NOMO-1 treated with DMSO at 0.1 percent for 48 hours (cell line): Measurements from ENCODE around the gene RALGAPA2.
A peak's percentile ranks its signal among the peaks of the same experiment; 100 is the strongest.
"Not testable (repeated sequence)": the region's sequence is repeated elsewhere in the genome, so short reads cannot be mapped to it uniquely, and the experiment has no call there.

Experiments
- DNase-seq: peaks from one replicate; lab custom pipeline; 2025; ENCODE audit not compliant: unreplicated experiment; lab: John Stamatoyannopoulos, UW

The RALGAPA2 gene

DNA sequence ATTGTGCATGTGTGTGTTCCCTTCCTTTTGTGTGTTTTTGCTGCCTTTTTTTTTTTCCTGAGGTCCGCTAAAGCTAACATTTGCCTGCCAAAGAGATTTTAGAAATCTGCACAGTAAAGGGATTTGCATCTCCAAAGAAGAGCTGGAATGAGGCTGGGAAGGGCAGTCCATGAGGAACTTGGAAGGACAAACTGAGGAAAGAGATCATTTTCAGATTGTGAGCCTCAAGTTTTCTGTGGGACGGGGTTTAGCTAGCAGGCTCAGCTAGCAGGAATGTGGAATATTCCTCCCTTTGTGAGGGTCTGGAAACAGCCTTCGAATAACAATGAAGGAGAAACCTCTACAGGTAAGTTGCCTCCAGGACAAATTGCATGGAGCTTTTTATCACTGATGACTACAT, 340.8 kb downstream of the RALGAPA2 start:
- DNase-seq = no peak

GRCh38 chr20:20371083-20371482, 341.4 kb downstream of the RALGAPA2 start:
- DNase-seq = no peak

- DNase-seq = peak; percentile 22
These were observed 342.3 kb downstream of the RALGAPA2 start for GRCh38 chr20:20370094-20370575.

- DNase-seq = no peak
These were observed 343.0 kb downstream of the RALGAPA2 start for GRCh38 chr20:20369250-20370093.

DNA sequence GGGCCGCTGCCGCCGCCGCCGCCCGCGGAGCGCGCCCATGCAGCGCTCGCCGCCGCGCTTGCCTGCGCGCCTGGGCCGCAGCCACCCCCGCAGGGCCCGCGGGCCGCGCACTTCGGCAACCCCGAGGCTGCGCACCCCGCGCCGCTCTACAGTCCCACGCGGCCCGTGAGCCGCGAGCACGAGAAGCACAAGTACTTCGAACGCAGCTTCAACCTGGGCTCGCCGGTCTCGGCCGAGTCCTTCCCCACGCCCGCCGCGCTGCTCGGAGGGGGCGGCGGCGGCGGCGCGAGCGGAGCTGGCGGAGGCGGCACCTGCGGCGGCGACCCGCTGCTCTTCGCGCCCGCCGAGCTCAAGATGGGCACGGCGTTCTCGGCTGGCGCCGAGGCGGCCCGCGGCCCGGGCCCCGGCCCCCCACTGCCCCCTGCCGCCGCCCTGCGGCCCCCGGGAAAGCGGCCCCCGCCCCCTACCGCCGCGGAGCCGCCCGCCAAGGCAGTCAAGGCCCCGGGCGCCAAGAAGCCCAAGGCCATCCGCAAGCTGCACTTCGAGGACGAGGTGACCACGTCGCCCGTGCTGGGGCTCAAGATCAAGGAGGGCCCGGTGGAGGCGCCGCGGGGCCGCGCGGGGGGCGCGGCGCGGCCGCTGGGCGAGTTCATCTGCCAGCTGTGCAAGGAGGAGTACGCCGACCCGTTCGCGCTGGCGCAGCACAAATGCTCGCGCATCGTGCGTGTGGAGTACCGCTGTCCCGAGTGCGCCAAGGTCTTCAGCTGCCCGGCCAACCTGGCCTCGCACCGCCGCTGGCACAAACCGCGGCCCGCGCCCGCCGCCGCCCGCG, 343.8 kb downstream of the RALGAPA2 start:
- DNase-seq = no peak

GRCh38 chr20:20367575-20368417, 344.6 kb downstream of the RALGAPA2 start, which contains the start of gene INSM1:
Gene INSM1 (plus strand): TSS chr20:20368104. CDS start chr20:20368268, 164 bp downstream.
- DNase-seq = peak; percentile 41

GRCh38 chr20:20366876-20367574, 345.4 kb downstream of the RALGAPA2 start:
- no peak for DNase-seq

- DNase-seq = no peak
These were observed 345.9 kb downstream of the RALGAPA2 start for GRCh38 chr20:20366551-20366875.

- DNase-seq = no peak
These were observed 346.8 kb downstream of the RALGAPA2 start for GRCh38 chr20:20365480-20366161.

DNA sequence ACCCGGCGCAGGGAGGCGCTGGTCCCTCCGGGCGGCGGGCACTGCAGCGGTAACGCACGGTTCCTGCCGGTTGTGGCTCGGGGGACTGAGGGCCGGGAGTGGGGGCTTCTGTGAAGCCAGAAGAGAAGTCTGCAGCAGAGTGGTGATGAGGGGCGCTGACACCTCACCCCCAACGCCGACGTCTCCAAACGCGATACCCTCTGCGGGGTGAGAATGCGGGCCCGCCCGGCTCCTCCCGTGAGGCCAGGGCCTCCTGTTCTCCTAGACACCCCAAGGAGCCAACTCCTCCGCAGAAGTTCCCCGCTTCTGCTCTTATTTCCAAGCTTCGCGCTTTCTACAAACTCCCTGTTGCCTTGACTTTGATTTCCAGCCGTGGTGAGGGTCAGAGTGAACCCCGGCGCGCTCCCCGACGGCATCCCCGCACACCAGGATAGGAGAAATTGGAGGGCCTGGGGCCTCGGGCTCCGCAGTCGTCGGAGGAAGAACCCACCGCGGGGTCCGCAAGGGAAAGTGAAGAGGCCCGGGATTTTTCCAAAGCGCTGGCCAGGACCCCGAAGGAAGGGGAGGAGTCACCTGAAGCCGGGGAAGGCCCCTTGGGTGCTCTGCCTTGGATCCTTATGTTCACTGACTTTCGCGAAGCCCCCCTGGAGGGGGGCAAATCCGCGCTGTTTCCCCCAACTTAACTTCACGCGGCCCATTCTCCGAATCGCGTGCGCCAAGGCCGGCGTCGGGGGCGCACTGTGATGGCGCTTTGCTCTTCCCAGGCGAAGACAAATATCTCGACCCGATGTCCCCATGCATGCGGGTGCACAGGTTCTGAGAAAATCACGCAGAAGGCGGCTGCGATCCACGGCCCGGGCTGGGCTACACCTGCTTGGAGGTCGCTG, 347.6 kb downstream of the RALGAPA2 start:
- DNase-seq = no peak

- no peak for DNase-seq
These were observed 348.4 kb downstream of the RALGAPA2 start for GRCh38 chr20:20363799-20364592.

DNA sequence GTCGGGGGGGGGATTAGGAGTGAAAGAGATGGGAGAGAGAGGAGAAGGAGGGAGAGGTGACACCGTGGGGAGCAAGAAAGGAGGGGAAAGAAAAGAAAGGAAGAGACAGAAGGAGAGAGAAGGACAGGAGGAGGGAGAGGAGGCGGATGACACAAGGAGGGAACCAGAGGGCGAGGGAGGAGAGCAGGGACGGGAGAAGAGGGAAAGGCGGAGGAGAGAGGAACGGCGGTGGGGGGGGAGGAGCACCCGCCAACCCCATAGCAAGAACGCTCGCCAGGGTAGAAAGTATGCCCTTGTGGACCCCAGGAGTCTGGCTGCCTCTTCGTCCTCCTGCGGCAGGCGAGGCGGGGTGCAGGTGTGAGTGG, 349.0 kb downstream of the RALGAPA2 start:
- no peak for DNase-seq

- DNase-seq = no peak
These were observed 349.5 kb downstream of the RALGAPA2 start for GRCh38 chr20:20362774-20363433.

DNA sequence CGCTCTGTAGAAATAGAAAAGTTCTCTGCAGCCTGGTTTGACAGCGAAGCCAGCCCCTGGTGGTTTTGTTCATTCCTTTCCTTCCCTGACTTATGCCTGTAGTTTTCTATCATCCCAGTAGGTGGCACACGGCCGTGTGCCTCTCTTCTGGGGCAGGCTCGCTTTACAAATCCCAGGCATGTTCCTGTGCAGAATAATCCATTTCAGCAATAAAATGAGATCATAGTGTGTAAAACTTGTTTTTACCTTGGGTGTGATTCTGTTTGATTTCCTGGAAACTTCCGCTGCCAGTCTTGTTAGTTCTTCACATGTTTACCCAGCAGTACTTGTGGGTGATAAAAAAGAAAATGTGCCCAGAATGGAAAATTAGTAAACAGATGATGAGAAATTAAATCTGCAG, 352.0 kb downstream of the RALGAPA2 start:
- DNase-seq = peak; percentile 64

DNA sequence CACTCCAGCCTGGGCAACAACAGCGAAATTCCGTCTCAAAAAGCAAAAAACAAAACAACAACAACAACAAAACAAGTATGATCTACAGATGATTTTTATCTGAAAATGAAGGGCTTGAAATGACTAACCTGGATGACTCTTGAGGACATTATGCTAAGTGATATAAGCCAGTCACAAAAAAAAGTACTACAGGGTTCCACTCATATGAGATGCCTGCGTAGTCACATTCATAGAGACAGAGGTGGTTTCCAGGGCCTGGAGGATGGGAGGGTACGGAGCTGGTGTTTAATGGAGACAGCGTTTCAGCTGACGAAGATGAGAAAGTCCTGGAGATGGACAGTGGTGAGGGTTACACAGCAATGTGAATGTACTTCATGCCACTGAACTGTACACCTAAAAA, 352.8 kb downstream of the RALGAPA2 start:
- DNase-seq = no peak

GRCh38 chr20:20358801-20359200, 353.6 kb downstream of the RALGAPA2 start:
- no peak for DNase-seq

- DNase-seq = not testable (repeated sequence)
These were observed 356.9 kb downstream of the RALGAPA2 start for GRCh38 chr20:20355503-20355902.

- DNase-seq = no peak
These were observed 358.9 kb downstream of the RALGAPA2 start for GRCh38 chr20:20353576-20353975.
